Mucosa of descending colon (tissue), 3 donors: ENCODE measurements around the gene PCED1B. TPM values are rescaled to one million over a fixed set of nuclear protein-coding genes. Genes with fewer than 3 reads are reported as not detected.
"Not testable (repeated sequence)": the region's sequence is repeated elsewhere in the genome, so short reads cannot be mapped to it uniquely, and the experiment has no call there.

Experiments
- ATAC-seq: fragments of 200-7000 bp; cut with Tn5 transposase; one replicate; pipeline ENCODE4 v1.9.1; 2020; ENCODE audit warnings: mild to moderate bottlenecking, moderate library complexity
- DNase-seq, 3 donors: peaks; one replicate each; pipeline ENCODE4 v3.0.0-alpha.2; 2020
- H3K36me3 ChIP-seq: fragments of 200-600 bp; one replicate; pipeline ENCODE4 v1.8.0; 2021; ENCODE audit warnings: low read depth, mild to moderate bottlenecking
- H3K4me1 ChIP-seq: fragments of 200-600 bp; one replicate; pipeline ENCODE4 v1.8.0; 2021; ENCODE audit warnings: low read depth, mild to moderate bottlenecking
- H3K4me3 ChIP-seq: fragments of 200-600 bp; one replicate; pipeline ENCODE4 v1.8.0; 2021; ENCODE audit warnings: mild to moderate bottlenecking
- H3K9me3 ChIP-seq: fragments of 200-600 bp; one replicate; pipeline ENCODE4 v1.8.0; 2021; ENCODE audit warnings: mild to moderate bottlenecking
- CTCF ChIP-seq: fragments of 200-600 bp; IDR thresholded peaks from one replicate; pipeline ENCODE4 v1.8.0; 2022; ENCODE audit warnings: antibody characterized with exemption, mild to moderate bottlenecking
- intact Hi-C, 2 donors: fragments of 100-400 bp; cut with DNase I in 1 of 2; cut with micrococcal nuclease in 1 of 2; formaldehyde crosslinking; loops; one replicate each; pipeline versions ENCODE4 v1.11.0 to v1.11.1; 2022; cut with DNase I, micrococcal nuclease
- total RNA-seq, 3 donors: library from RNA; stranded (reverse); fragmentation: NEBNext Ultra II Directional in 2 of 3; extraction: Animal tissue kit (Norgen Biotek cat#: 25700) in 2 of 3; gene quantifications; one replicate each; pipeline versions ENCODE4 v1.2.1 to v1.2.4, GENCODE V29; 2021 to 2023
- donor health status: DM: no; HTN: no; CAD: no; lungs with moderate emphysema.
- donor health status: DM: no; HTN: no; CAD: no.
- donor health status: DM: no; HTN: yes; CAD: no.

Gene PCED1B
- total RNA-seq, 3 donors from 2014 or later, result 2.2 to 4.7 (median 2.9) TPM

- H3K4me1 ChIP-seq, result no peaks in the 10 kb centered on the region
- H3K4me3 ChIP-seq, result no peak overlapping the region
- no peaks in the 10 kb centered on the region for H3K9me3 ChIP-seq
- H3K36me3 ChIP-seq, result no peaks in the 10 kb centered on the region
- DNase-seq (no peak), ATAC-seq (no peak)
- intact Hi-C loops, result no loop called here
- TF ChIP-seq CTCF, result no peak
These were observed 85.5 kb downstream of the PCED1B start for GRCh38 chr12:47164724-47165439.

- H3K9me3 ChIP-seq, result no peaks in the 10 kb centered on the region
- intact Hi-C loops, result no loop called here
- H3K36me3 ChIP-seq, result no peaks in the 10 kb centered on the region
- ATAC-seq, result no peak
- H3K4me1 ChIP-seq, result no peaks in the 10 kb centered on the region
- no peak for DNase-seq
- TF ChIP-seq CTCF, result no peak
- H3K4me3 ChIP-seq, result no peak overlapping the region
These were observed 86.5 kb downstream of the PCED1B start for GRCh38 chr12:47165934-47166333.

- Histone ChIP-seq H3K4me3 (no peak overlapping the region), H3K9me3 (no peaks in the 10 kb centered on the region), H3K36me3 (no peaks in the 10 kb centered on the region), H3K4me1 (no peaks in the 10 kb centered on the region)
- no peak for DNase-seq
- intact Hi-C loops, result no loop called here
- ATAC-seq, result no peak
- no peak for TF ChIP-seq CTCF
These were observed 86.9 kb downstream of the PCED1B start for GRCh38 chr12:47166365-47166764.

GRCh38 chr12:47170281-47170680, 90.9 kb downstream of the PCED1B start:
- H3K9me3 ChIP-seq, DNase-seq, intact Hi-C loops, H3K4me1 ChIP-seq, H3K36me3 ChIP-seq, H3K4me3 ChIP-seq, ATAC-seq: not testable (repeated sequence)

GRCh38 chr12:47178014-47178413, 98.6 kb downstream of the PCED1B start:
- DNase-seq (no peak), ATAC-seq (no peak)
- no peaks in the 10 kb centered on the region for H3K4me1 ChIP-seq
- no peak overlapping the region for H3K4me3 ChIP-seq
- no peaks in the 10 kb centered on the region for H3K36me3 ChIP-seq
- H3K9me3 ChIP-seq, result no peaks in the 10 kb centered on the region
- no peak for TF ChIP-seq CTCF
- intact Hi-C loops, result no loop called here

- H3K4me3 ChIP-seq, intact Hi-C loops, H3K9me3 ChIP-seq, ATAC-seq, H3K36me3 ChIP-seq, H3K4me1 ChIP-seq, DNase-seq: not testable (repeated sequence)
These were observed 102.9 kb downstream of the PCED1B start for GRCh38 chr12:47182164-47182938.
